GM23338 (cell line): ENCODE measurements around the gene AKR7A3. TPM values are rescaled to one million over a fixed set of nuclear protein-coding genes. Genes with fewer than 3 reads are reported as not detected.

ENCODE experiments used
- ATAC-seq: fragments of 200-7000 bp; cut with Tn5 transposase; 3 replicates; pipeline ENCODE4 v1.9.1; 2020
- DNase-seq: peaks from one replicate; pipeline ENCODE4 v3.0.0-alpha.2; 2015; ENCODE audit warnings: low spot score
- H2AFZ ChIP-seq: fragments of 200-600 bp; sonication (generic); 2 replicates; pipeline ENCODE4 v1.8.0; 2016; ENCODE audit warnings: antibody characterized with exemption, mild to moderate bottlenecking, moderate library complexity
- H3F3A ChIP-seq: fragments of 200-600 bp; sonication (generic); replicated peaks from 2 replicates; pipeline ENCODE4 v1.8.0; 2017; ENCODE audit warnings: antibody characterized with exemption, mixed run types, low read depth
- H3K27ac ChIP-seq: fragments of 200-600 bp; sonication (generic); 2 replicates; pipeline ENCODE4 v1.6.1; 2016; ENCODE audit warnings: low read depth
- H3K27me3 ChIP-seq: fragments of 200-600 bp; sonication (generic); 2 replicates; pipeline ENCODE4 v1.8.0; 2016; ENCODE audit warnings: mild to moderate bottlenecking, mixed run types, moderate library complexity; ENCODE audit not compliant: insufficient read depth
- H3K36me3 ChIP-seq: fragments of 200-600 bp; sonication (generic); 2 replicates; pipeline ENCODE4 v1.8.0; 2016; ENCODE audit warnings: mild to moderate bottlenecking; ENCODE audit not compliant: insufficient read depth
- H3K4me1 ChIP-seq: fragments of 200-600 bp; sonication (generic); 2 replicates; pipeline ENCODE4 v1.8.0; 2016; ENCODE audit warnings: mild to moderate bottlenecking, moderate library complexity; ENCODE audit not compliant: insufficient read depth
- H3K4me2 ChIP-seq: fragments of 200-600 bp; sonication (generic); 2 replicates; pipeline ENCODE4 v1.7.1; 2017; ENCODE audit warnings: mixed run types
- H3K4me3 ChIP-seq: fragments of 200-600 bp; sonication (generic); 2 replicates; pipeline ENCODE4 v1.6.1; 2016; ENCODE audit warnings: mixed run types
- H3K79me2 ChIP-seq: fragments of 200-600 bp; sonication (generic); replicated peaks from 2 replicates; pipeline ENCODE4 v1.8.0; 2017; ENCODE audit warnings: mild to moderate bottlenecking; ENCODE audit not compliant: insufficient read depth
- H3K9me2 ChIP-seq: fragments of 200-600 bp; sonication (generic); 2 replicates; pipeline ENCODE4 v1.8.0; 2017; ENCODE audit not compliant: insufficient read depth
- H4K20me1 ChIP-seq: fragments of 200-600 bp; sonication (generic); replicated peaks from 2 replicates; pipeline ENCODE4 v1.8.0; 2017; ENCODE audit warnings: mild to moderate bottlenecking; ENCODE audit not compliant: insufficient read depth
- H3K27ac Mint-ChIP-seq: 2 replicates; pipeline ENCODE4 v1.8.0; 2020; ENCODE audit warnings: inconsistent platforms, mild to moderate bottlenecking, moderate library complexity, mixed read lengths
- H3K27me3 Mint-ChIP-seq: 3 replicates; pipeline ENCODE4 v1.8.0; 2022; ENCODE audit warnings: low read depth, mild to moderate bottlenecking, moderate library complexity, mixed read lengths, inconsistent platforms; ENCODE audit not compliant: insufficient read depth, poor library complexity
- H3K36me3 Mint-ChIP-seq: 3 replicates; pipeline ENCODE4 v1.8.0; 2021; ENCODE audit warnings: low read depth, mild to moderate bottlenecking, inconsistent platforms, moderate library complexity, mixed read lengths
- H3K4me1 Mint-ChIP-seq: 3 replicates; pipeline ENCODE4 v1.8.0; 2020; ENCODE audit warnings: mild to moderate bottlenecking, inconsistent platforms, mixed read lengths
- H3K4me3 Mint-ChIP-seq: 3 replicates; pipeline ENCODE4 v1.8.0; 2021; ENCODE audit warnings: moderate library complexity, mild to moderate bottlenecking, inconsistent platforms, mixed read lengths
- H3K9me3 Mint-ChIP-seq: 3 replicates; pipeline ENCODE4 v1.8.0; 2020; ENCODE audit warnings: moderate library complexity, mild to moderate bottlenecking, inconsistent platforms, mixed read lengths
- CREB1 ChIP-seq: fragments of 250-450 bp; sonication (Bioruptor Pico); IDR thresholded peaks from 2 replicates; pipeline ENCODE4 v1.5.0; 2020; ENCODE audit warnings: low read depth, mild to moderate bottlenecking, moderate library complexity
- EZH2 ChIP-seq: fragments of 200-600 bp; sonication (generic); IDR thresholded peaks from one replicate; pipeline ENCODE4 v1.8.0; 2017; ENCODE audit warnings: antibody characterized with exemption, mild to moderate bottlenecking, low read depth; ENCODE audit not compliant: unreplicated experiment
- EZH2phosphoT487 ChIP-seq: fragments of 200-600 bp; sonication (generic); IDR thresholded peaks from one replicate; pipeline ENCODE4 v1.8.1; 2018; ENCODE audit warnings: antibody characterized with exemption; ENCODE audit not compliant: unreplicated experiment
- JUNB ChIP-seq: IDR thresholded peaks from one replicate; pipeline ENCODE4 v1.6.1; 2016; ENCODE audit warnings: antibody characterized with exemption; ENCODE audit not compliant: unreplicated experiment
- NANOG ChIP-seq: IDR thresholded peaks from 2 replicates; pipeline ENCODE4 v1.6.1; 2016; ENCODE audit warnings: antibody characterized with exemption, borderline replicate concordance
- POLR2AphosphoS5 ChIP-seq: IDR thresholded peaks from 2 replicates; pipeline ENCODE4 v1.6.1; 2016; ENCODE audit warnings: antibody characterized with exemption, low read depth
- REST ChIP-seq: IDR thresholded peaks from one replicate; pipeline ENCODE4 v1.6.1; 2018; ENCODE audit warnings: antibody characterized with exemption; ENCODE audit not compliant: unreplicated experiment
- ZNF114 ChIP-seq: fragments of 250-450 bp; sonication (Bioruptor Pico); IDR thresholded peaks from 2 replicates; pipeline ENCODE4 v1.5.0; 2020; ENCODE audit warnings: mild to moderate bottlenecking, moderate library complexity
- ZNF331 ChIP-seq: fragments of 250-450 bp; sonication (Bioruptor Pico); IDR thresholded peaks from 2 replicates; pipeline ENCODE4 v1.5.0; 2020; ENCODE audit warnings: low read depth, mild to moderate bottlenecking, moderate library complexity
- polyA plus RNA-seq: library from polyadenylated mRNA; unstranded; fragments of >200 nt; fragmentation: Nextera tagmentation; extraction: Ambion mirVana; gene quantifications from 2 replicates; pipeline ENCODE4 v1.2.1, GENCODE V29; 2016
- total RNA-seq: library from RNA; depleted of rRNA; stranded (reverse); fragments of >200 nt; shearing (Covaris generic); gene quantifications from 2 replicates; pipeline ENCODE4 v1.2.3, GENCODE V29; 2014
- TF ChIP-seq, protein P1 (sequence below): IDR thresholded peaks from 2 replicates; pipeline ENCODE4 v1.6.1; 2016; ENCODE audit warnings: antibody characterized with exemption
- TF ChIP-seq, protein P2 (sequence below): fragments of 250-450 bp; sonication (Bioruptor Pico); IDR thresholded peaks from 2 replicates; pipeline ENCODE4 v1.5.0; 2020; ENCODE audit warnings: mild to moderate bottlenecking, moderate library complexity

Gene AKR7A3
- total and polyA plus RNA-seq, 2 experiments from 2014 or later = 0.14 to 0.86 TPM

- TF ChIP-seq CREB1 (CRISPR knock-in tag) = no peak
- TF ChIP-seq ZNF331 (CRISPR knock-in tag) = no peak
- TF ChIP-seq ZNF114 = no peak
Observed at GRCh38 chr1:19255288-19255687, 33.3 kb downstream of the AKR7A3 start (continued).

DNA sequence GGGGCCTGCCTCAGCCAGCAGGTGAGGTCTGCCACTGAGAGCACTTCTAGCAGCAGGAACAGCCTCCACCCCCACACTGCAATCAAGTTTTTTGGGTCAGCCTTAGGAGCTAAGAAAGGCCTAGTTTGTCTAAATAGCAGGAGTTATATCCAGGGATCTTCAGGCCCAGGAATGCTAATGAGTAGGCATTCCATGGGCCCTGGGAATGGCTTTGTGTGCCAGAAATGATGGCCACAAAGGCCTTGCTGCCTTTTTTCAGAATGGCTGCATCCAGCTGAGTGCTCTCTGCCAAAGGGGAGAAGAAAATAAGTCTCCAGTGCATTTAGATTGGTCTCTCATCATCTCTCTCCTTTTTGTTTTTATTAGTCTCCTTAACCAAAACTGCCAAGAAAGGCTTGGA is 34.2 kb downstream of the AKR7A3 start:
- peaks cover 19% of the 10 kb centered on the region for H3K27me3 Mint-ChIP-seq
- H2AFZ ChIP-seq = no peak overlapping the region
- ATAC-seq = no peak; the same call in 2 of the 3 replicates
- no peak overlapping the region for H3K4me2 ChIP-seq
- H3F3A ChIP-seq = no peaks in the 10 kb centered on the region
- H3K9me2 ChIP-seq = no peaks in the 10 kb centered on the region
- peaks cover 31% of the 10 kb centered on the region for H4K20me1 ChIP-seq
- peaks cover 68% of the 10 kb centered on the region for H3K79me2 ChIP-seq
- 0 out of 2 replicates have a peak overlapping the region, but pooled peaks have one; percentile 32 for H3K27ac ChIP-seq
- H3K4me1 Mint-ChIP-seq = peaks cover 19% of the 10 kb centered on the region
- peaks cover 19% of the 10 kb centered on the region for H3K4me1 ChIP-seq
- H3K27ac Mint-ChIP-seq = no peak overlapping the region; the same call in 1 of the 2 replicates
- no peaks in the 10 kb centered on the region for H3K27me3 ChIP-seq
- peak; percentile 29 for DNase-seq
- peaks cover 30% of the 10 kb centered on the region for H3K36me3 ChIP-seq
- peaks cover 3% of the 10 kb centered on the region; the same call in 1 of the 3 replicates for H3K9me3 Mint-ChIP-seq
- TF ChIP-seq ZNF331 (CRISPR knock-in tag) = no peak
- TF ChIP-seq, protein P1, sequence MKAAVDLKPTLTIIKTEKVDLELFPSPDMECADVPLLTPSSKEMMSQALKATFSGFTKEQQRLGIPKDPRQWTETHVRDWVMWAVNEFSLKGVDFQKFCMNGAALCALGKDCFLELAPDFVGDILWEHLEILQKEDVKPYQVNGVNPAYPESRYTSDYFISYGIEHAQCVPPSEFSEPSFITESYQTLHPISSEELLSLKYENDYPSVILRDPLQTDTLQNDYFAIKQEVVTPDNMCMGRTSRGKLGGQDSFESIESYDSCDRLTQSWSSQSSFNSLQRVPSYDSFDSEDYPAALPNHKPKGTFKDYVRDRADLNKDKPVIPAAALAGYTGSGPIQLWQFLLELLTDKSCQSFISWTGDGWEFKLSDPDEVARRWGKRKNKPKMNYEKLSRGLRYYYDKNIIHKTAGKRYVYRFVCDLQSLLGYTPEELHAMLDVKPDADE = no peak
- TF ChIP-seq REST = no peak
- TF ChIP-seq EZH2 = no peak
- TF ChIP-seq ZNF114 = no peak
- no peak for TF ChIP-seq POLR2AphosphoS5
- TF ChIP-seq CREB1 (CRISPR knock-in tag) = no peak
- TF ChIP-seq, protein P2, sequence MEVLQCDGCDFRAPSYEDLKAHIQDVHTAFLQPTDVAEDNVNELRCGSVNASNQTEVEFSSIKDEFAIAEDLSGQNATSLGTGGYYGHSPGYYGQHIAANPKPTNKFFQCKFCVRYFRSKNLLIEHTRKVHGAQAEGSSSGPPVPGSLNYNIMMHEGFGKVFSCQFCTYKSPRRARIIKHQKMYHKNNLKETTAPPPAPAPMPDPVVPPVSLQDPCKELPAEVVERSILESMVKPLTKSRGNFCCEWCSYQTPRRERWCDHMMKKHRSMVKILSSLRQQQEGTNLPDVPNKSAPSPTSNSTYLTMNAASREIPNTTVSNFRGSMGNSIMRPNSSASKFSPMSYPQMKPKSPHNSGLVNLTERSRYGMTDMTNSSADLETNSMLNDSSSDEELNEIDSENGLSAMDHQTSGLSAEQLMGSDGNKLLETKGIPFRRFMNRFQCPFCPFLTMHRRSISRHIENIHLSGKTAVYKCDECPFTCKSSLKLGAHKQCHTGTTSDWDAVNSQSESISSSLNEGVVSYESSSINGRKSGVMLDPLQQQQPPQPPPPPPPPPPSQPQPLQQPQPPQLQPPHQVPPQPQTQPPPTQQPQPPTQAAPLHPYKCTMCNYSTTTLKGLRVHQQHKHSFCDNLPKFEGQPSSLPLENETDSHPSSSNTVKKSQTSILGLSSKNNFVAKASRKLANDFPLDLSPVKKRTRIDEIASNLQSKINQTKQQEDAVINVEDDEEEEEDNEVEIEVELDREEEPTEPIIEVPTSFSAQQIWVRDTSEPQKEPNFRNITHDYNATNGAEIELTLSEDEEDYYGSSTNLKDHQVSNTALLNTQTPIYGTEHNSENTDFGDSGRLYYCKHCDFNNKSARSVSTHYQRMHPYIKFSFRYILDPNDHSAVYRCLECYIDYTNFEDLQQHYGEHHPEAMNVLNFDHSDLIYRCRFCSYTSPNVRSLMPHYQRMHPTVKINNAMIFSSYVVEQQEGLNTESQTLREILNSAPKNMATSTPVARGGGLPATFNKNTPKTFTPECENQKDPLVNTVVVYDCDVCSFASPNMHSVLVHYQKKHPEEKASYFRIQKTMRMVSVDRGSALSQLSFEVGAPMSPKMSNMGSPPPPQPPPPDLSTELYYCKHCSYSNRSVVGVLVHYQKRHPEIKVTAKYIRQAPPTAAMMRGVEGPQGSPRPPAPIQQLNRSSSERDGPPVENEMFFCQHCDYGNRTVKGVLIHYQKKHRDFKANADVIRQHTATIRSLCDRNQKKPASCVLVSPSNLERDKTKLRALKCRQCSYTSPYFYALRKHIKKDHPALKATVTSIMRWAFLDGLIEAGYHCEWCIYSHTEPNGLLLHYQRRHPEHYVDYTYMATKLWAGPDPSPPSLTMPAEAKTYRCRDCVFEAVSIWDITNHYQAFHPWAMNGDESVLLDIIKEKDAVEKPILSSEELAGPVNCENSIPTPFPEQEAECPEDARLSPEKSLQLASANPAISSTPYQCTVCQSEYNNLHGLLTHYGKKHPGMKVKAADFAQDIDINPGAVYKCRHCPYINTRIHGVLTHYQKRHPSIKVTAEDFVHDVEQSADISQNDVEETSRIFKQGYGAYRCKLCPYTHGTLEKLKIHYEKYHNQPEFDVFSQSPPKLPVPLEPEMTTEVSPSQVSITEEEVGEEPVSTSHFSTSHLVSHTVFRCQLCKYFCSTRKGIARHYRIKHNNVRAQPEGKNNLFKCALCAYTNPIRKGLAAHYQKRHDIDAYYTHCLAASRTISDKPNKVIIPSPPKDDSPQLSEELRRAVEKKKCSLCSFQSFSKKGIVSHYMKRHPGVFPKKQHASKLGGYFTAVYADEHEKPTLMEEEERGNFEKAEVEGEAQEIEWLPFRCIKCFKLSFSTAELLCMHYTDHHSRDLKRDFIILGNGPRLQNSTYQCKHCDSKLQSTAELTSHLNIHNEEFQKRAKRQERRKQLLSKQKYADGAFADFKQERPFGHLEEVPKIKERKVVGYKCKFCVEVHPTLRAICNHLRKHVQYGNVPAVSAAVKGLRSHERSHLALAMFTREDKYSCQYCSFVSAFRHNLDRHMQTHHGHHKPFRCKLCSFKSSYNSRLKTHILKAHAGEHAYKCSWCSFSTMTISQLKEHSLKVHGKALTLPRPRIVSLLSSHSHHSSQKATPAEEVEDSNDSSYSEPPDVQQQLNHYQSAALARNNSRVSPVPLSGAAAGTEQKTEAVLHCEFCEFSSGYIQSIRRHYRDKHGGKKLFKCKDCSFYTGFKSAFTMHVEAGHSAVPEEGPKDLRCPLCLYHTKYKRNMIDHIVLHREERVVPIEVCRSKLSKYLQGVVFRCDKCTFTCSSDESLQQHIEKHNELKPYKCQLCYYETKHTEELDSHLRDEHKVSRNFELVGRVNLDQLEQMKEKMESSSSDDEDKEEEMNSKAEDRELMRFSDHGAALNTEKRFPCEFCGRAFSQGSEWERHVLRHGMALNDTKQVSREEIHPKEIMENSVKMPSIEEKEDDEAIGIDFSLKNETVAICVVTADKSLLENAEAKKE (CRISPR knock-in tag) = no peak
- TF ChIP-seq EZH2phosphoT487 = no peak
- no peak for TF ChIP-seq NANOG
- TF ChIP-seq JUNB = no peak
- H3K36me3 Mint-ChIP-seq = peaks cover 57% of the 10 kb centered on the region
- H3K4me3 ChIP-seq = no peak overlapping the region
- H3K4me3 Mint-ChIP-seq = no peak overlapping the region
